ENCODE data around the gene ZBTB7C.
A peak's percentile ranks its signal among the peaks of the same experiment; 100 is the strongest.

The ZBTB7C gene

DNA sequence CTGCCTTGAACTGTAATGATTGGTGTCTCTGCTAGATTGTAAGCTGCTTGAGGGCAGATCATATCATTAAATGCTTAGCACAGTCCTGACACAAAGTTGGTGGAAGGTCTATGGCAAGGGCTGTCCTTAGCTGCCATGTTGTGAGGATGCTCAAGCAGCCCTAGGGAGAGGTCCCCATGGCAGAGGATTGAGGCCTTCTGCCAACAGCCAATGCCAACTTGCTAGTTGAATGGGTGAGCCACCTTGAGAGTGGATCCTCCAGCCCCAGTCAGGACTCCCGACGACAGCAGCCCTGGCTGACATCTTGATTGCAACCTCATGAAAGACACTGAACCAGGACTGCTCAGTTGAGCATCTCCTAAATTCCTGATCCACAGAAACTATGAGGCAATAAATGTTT is 363.4 kb downstream of the ZBTB7C start:
- DNase-seq: no peak

DNA sequence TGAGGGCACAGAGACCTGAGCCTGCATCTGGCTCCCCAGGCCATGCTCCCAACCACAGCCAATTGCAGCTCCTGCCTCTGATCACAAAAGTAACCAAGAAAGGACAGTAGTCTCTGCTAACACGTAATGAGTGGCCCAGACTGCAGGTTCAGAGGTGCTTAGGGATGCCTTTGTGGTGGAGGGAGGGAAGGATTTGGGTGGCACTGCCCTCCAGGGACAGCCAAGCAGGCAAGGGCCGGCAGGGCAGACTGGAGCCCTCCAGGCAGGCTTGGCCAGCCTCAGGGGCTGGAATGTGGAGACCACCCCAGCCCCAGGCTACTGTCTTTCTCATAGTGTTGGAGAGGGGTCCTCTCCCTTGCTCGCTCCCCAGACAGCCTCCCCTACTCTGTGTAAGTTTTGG is 364.2 kb downstream of the ZBTB7C start:
- no peak for DNase-seq

DNA sequence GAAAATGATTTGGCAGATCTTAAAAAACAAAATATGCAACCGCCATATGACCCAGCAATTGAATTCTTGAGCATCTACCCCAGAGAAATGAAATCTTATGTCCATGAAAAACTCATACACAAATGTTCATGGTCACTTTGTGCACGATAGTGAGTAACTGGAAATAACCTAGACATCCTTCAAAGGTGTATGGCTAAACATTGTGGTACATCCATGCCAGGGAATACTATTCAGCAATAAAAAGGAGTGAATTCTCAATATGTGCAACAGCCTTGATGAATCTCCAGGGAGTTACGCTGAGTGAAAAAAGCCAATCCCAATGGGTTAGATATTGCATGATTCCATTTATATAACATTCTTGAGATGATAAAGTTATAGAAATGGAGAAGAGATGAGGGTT is 366.0 kb downstream of the ZBTB7C start:
- DNase-seq: no peak

DNA sequence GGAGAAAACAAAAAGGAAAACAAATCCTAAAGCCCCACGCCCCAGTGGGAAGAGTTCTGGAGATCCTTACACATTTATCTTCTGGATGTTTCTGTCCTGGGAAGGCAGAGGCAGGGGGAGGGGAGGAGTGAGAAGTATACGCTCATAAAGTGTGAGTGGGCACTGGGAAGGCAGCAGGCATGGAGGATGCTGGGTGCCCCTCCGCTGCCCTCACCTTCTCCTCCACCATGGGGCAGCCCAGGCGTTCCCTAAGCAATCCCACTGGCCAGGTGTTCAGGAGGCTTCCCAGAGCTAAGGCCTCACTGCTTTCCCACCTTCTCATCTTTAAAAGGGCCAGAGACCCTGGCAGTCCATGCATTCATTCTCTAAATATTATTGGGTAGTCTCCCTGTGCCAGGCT is 366.8 kb downstream of the ZBTB7C start:
- no peak for DNase-seq

DNA sequence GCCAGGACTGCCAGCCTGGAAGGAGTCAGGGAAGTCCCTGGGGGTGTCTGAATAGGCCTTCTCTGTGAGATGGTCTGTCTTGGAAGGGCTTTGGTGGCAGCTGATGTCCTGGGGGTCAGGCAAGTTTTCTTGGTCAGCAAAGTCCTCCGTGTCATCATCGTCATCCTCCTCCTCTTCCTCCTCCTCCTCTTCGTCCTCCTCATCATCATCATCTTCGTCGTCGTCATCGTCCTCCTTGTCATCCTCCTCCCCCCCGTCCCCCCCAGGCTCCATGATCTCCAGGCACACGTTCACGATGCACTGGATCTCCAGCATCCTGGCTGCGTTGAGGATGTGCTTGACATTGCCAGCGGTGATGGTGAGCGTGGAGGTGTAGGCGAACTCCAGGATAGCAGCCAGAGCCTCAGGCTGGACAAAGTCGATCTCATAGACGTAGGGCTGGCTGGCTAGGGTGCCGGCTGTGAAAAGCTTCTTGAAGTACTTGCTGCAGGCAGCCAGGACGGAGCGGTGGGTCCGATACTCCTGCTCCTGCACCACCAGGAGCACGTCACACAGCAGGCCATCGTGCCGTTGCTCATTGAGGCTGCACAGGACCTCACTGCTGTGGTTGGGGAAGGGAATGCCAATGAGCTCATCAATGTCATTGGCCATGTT is 368.6 kb downstream of the ZBTB7C start:
- no peak for DNase-seq

DNA sequence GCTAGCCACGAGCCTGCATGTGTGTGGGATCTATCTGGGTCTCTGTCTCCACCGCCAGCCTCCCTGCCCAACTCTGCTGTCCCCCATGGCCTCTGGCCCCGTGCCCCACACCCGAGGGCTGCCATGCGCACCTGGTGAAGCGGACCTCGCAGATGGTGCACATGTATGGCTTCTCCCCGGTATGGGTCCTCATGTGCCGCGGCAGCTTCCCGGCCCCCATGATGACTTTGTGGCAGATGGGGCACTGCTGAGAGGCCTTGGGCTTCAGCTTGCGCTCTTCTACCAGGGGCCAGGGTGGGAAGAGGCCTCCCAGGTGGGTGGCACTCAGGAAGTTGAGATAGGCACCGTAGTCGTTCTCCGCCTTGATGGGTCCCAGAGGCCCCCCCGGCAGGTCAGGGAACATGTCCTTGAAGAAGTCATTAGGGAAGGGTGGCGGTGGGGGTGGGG is 369.4 kb downstream of the ZBTB7C start:
- DNase-seq: no peak

DNA sequence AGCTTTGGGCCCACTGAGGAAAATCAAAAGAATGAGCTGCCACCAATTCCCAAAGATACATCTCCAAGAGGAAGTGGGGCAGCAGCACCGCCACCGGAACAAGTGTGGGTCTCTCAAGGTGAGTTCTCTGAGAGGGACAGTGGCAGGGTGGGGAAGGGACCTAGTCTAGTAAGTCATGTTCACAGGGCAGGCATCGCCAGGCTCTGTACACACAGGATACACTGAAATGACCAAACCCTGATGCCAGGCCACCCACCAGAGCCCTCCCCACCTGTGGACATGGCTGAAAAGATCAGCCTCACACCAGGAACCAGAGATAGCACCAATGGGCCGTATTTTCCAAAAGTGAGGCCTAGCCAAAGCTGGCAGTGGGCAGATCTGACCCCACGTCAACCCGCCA is 370.5 kb downstream of the ZBTB7C start:
- DNase-seq: no peak

DNA sequence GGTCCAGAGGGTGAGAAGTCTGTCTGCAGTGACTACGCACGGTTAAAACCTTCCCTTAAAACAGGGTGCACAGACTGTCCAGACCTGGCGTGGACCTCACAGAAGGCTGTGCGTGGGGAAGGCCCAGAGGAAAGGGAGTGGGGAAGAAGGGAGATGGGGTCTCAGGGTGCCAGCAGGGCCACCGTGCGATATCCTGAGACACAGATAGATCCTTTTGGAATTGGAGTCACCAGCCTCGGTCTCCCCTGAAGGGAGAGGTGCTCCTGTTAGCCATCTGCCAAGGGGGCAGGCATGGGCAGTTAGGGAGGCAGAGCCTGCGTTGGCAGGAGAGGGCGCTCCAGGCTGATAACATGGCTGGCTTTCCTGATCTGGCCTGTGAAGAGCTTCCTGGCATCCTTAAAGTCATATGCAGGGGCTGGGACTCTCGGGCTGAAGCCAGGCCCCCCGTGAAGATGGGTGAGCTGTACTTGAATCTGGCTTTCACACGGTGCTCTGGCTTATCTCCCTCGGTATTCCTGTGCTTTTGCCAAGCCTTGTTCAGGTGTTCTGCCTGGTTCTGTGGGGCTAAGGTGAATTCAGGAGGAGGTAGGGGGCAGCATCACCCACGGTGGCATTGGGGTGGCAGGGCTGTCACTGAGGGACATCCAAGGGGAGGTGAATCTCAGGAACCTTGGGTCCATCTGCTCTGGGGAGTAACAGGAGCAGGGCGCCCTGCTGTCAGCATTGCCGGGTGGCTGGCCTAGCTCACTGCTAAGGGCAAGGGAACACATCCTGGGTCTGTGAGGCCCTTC is 371.5 kb downstream of the ZBTB7C start:
- peak; percentile 40 for DNase-seq

DNA sequence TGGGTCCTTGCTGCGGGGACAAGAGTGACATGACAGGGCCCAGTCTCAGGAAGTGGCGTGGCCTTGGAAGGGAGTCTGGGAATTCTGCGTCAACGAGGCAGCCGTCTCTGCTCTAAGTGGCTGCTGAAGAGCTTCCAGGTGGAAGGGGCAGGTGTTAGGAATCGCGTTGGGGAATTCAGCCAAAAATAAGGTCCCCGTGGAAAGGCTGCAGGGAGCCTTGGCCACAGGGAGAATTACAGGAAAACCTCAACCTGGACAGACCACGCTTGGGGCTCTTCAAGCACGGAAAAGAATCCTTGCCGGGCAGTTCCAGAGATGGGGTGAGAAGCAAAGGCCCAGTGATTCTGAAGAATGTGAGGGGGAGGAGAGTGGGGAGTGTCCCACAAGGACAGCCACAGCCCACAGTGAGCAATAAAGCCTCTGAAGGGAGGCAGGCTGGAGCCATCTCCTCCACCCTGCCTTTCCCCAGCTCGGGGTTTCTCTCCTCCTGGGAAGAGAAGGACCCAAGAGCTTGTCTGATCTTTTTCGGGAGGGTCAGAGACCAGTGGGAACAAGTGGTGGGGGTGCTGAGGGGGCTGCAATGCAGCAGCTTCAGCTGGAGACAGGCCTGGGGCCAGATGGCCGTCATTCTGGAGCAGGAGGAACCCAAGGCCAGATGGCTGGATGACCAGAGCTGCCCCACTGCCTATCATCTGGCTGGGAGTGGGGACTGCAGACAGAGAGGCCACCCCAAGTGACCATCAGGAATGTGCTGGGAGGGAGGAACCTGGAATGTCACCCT is 372.4 kb downstream of the ZBTB7C start:
- peak; percentile 94 for DNase-seq

DNA sequence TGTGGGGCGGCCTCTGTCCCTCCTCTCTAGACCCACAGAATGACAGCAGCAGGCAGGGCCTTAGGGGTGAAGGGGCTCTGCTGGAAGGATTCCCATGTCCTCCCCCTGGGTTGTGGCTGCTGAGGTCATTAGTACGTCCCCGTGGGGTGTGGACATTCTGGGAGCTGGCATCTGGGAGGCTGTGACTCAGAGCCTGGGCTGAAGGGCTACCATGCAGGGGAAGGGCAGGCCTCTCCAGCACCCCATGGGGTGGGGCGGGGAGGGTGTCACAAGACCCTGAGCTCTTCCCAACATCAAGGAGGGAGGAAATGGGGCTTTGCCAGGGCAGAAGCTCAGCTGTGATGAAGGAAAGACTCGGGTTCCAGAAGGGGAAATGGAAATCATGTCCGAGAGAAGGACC is 373.0 kb downstream of the ZBTB7C start:
- DNase-seq: no peak

DNA sequence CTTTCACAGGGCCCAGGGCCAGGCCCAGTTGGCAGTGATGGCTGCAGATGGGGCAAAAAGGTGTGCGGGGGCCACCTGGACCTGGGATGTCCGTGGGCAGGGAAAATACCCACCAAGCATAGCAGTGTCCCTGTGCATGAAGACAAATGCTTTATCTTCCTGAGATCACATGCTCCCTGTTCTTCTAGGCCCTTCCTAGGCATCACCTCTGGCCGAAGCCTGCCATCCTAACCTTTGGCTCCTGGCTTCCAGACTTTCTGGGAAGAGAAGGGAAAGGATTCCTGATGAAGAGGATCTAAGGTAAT is 373.7 kb downstream of the ZBTB7C start:
- no peak for DNase-seq

DNA sequence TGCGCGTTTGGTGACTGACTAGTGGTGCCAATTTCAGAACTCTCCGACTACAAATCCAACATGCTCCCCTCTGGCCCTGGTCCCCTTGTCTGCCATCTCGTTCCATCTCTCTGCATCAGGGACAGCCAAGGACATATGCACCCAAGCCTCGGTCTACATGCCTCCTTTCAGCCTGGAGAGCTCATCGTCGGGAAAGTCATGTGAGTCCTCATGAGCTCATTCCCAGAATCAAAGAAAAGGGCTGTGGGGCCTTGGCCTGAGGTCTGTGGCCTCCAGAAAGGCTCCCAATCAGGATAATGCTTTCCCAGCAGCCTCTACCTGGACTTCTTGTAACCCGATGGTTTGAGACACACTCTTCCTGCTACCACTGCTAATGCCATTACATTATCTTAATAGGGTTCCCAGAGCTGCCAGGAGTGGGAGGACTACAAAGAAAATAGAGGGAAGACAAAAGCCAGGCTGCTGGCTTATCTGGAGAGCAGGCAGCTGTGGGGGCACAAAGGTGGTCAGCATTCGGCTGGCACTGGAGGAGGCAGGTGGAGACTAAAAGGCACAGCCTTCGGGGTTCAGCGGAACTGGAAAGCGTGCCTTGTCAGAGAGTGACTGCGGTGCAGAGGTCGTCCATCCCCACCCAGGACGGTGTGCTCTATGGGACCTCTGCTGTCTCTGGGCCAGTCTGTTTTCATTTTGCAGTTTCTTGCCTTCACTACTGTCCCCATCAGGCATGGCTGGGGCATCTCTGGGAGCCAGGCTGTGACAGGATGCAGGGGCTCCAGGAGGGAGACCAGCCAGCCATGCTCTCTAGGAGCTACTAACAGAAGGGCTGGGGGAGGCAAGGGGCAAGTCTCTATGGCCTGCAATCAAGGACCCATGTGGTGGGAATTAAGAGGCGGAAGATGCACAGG is 374.3 kb downstream of the ZBTB7C start:
- DNase-seq: no peak

DNA sequence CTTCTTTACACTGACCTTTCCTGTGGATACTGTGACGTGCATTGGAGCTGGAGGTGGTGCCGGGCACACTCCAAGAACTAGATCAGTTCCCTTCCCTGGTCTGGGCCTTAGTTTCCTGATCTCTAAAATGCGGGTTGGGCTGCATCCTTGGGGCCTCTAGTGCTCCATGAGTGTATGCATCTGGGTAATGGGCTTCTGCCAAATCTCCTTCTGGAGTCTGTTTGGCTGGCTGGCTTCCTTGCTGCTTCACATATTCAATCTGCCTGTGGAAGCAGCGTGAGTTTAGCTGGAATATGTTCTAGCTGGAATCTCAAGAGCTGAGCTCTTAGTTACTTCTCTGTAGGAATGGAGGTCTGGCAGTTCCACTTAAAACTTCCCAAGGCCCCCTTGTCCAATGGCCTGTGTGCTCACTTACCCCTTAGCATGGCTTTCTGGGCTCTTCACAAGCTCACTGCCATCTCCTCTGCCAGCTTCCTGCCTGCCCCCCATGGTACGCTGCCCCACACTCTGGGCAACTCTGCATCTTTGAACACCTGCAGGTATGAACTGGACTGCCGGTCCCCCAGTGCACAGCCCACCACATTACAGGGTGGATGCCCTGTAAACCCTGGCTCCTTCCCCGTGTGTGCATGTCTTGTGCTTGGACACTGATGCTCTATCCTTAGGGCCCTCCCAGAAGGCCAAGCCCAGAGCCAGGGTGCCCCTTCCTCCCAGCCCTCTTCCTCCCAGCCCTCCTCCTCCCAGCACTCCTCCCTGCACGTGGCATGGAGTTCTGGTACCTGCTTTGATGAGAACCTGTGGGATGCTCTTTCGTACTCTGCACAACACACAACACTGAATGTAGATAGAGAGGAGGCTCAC is 375.2 kb downstream of the ZBTB7C start:
- DNase-seq: no peak

DNA sequence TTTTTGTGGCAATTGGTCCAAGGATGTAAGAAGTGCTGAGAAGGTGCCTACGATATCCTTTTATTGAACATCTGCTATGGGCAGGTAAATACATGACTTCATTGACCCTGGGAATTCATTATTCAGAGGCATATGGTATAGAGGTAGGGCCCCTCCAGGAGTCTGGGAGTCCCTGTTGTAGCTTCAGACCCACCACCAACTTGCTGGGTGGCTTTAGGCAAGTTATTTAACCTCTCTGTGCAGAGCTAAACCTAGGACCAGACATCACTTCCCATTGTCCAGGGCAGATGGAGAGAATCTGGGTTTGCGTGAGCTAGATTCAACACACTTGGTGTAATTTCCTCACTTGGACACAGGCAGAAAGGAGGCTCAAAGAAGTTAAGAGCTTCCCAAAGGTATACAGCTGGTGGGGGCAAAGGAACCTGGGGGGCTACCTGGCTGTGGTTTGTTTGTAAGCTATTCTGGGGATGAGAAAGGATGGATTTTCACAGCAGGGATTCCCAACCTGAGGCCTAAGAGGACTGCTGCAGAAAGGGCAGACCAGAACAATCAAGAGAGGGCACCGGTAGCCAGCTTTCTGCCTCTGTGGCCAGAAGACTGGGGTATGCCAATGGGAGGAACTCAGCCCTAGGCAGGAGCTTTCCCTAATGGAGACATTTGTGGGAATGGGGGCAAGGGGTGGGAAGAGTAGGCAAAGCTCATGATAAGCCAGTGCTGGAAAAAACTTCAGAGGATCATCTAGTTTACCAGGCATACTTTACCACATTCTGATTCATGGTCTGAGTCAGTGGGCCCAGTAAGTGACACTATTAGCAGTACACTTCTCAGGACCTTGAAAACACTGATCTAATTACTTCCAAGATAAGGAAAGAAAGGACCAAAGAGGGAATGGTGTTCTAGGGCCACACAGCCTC is 376.1 kb downstream of the ZBTB7C start:
- peak; percentile 60 for DNase-seq

DNA sequence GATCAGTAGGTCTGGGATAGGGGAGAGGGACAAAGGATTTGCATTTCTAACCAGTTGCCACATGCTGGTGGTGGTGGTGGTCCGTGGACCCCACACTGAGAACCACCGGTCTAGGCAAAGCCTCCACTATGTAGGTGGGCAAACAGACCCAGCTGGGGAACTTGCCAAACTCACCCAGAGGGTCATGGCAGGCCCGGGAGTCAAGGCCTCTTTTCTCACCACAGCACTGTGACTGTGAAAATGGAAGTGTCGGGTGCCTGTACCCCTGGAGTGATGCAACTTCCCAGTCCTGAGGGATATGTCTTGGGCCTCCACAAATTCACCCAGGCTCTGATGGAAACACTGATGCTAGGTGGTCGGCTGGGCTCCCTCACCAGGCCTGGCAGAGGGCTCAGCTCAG is 377.5 kb downstream of the ZBTB7C start:
- DNase-seq: no peak

DNA sequence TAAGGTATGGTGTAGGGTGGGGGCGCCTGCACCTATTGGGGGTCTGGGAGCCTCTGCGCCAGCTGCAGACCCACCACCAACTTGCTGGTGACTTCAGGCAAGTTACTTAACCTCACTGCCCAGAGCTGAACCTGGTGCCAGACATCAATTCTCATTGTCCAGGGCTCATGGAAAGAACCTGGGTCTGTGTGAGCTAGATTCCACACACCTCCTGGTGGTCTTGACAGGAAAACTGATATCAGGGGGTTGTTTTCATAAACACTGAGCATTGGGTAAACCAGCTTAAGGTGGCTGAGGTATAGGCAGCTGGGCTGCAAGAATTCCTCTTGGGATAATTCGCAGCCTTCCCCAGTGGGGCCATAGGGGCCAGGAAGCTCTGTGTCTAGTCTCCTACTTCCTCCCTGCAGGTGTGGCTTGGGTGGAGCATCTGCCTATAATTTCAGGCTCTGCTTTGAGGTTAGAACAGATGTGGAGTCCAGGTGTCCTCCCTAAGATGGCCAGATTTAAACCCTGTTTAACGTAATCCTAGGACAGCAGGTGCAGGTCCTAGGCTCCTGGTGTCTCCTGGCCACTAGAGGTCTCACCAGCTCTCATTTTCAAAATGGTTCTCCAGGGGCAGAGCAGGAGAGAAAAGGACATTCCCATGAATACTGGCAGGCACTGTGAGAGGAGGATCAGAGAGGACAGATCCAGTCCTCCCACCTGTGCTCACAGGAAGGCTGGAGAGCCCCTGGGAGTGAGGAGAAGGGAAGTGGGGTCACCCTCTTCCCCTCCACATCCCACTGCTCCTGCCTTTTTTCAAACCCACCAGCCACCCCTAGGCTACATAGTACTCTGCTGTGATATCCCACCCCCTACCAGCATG is 378.3 kb downstream of the ZBTB7C start:
- DNase-seq: peak; percentile 73

DNA sequence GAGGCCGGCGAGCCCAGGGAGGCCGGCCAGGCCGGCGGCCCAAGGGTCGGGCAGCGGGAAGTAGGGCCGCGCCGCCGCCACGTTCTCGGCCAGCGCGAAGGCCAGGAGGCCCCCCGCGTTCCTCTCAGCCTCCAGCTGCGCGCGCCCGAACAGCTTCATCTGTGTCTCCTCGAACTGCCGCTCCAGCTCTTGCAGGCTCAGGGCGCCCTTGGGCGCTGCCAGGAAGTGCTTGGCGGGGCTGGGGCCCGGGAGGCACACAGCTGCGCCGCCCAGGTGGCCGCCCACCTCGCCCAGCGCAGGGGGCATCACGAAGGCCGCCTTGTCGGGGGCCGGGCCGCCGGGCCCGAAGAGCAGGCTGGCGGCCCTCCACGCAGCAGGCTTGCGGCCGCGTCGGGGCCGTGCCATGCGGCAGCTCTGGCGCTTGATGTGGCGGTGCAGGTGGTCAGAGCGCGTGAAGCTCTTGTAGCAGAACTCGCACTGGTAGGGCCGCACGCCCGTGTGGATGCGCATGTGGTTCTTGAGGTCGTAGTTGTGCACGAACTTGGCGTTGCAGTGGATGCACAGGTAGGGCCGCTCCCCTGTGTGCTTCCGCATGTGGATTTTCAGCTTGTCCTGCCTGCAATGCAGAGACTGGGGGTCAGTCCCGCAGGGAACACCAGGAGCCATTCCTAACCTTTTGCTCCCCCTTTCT is 379.7 kb downstream of the ZBTB7C start:
- no peak for DNase-seq

DNA sequence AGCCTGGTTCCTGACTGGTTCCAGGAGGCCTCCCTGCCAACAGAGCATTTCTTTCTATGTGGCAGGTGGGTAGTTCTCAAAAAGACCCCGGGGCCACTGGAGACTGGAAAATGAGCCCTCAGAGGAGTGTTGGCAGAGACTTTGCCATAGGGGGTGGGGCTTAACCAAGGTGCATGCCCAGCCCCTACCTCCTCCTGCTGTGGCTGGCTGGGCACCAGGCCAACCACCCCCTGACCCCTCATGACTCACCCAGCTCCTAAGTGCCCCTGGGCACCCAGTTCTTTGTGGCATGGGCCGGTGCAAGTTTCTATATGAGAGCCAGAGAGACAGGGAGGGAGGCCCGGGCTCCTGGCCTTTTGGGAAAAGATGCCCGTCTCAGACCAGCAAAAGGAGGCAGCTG is 380.5 kb downstream of the ZBTB7C start:
- no peak for DNase-seq

DNA sequence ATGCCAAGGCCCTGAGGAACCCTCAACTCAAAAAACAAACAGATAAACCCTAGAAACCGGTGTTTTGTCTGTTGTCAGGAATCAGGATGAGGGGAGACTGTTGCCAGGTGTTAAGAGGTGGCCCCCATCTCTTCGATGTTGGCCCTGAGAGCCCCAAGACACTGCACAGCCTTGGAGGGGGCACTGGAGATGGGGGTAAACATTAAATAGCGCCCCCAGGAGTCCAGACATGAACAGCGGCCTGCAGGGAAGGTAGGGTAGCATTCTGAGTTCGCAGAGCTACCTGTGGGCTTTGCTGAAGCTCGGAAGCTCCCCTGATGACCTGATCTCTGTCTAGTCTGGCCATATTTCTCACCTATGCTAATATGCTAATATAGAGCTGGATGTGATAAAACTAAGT is 381.1 kb downstream of the ZBTB7C start:
- DNase-seq: no peak

All from kidney glomerular epithelial cell (primary cell).